Measurements from ENCODE around the gene NAA38. TPM values are rescaled to one million over a fixed set of nuclear protein-coding genes. Genes with fewer than 3 reads are reported as not detected.

Gene NAA38
- total RNA-seq, 1 donor from 2014 or later, result 108 TPM

DNA sequence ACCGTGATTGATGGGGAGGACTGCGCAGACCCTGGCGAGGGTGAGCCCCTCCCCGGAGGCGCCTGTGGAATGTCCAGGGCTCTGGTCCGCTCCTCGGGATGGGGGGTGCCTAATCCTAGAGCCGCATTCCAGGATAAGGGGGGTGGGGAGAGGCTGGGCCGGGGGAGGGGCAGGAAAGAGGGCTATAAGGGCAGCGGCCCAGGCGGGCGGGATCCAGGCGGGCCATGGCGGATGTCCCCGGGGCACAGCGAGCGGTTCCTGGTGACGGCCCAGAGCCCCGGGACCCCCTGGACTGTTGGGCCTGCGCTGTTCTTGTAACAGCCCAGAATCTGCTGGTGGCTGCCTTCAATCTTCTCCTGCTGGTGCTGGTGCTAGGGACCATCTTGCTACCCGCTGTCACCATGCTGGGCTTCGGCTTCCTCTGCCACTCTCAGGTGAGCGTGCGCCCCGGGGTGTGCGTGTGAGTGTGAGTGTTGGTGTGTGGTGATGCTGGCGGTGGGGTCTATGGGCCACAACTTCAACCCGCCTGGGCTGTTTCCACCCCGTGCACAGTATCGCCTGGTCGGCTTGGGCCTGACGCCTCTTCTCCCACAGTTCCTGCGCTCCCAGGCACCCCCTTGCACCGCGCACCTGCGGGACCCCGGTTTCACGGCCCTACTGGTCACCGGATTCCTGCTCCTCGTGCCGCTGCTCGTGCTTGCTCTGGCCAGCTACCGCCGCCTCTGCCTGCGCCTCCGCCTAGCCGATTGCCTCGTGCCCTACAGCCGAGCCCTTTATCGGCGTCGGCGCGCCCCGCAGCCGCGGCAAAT, 2.3 kb downstream of the NAA38 start, which contains the start of gene TMEM88:
Gene TMEM88, plus strand, starts transcription at position 216 of the 809 bp plus-strand sequence. Its CDS starts 9 bp downstream, at position 225.
- H3K4me3 ChIP-seq (ENCODE audit: low read depth, low read length), result peak within 1 kb of the TSS; percentile 95
- TF ChIP-seq, protein P1, sequence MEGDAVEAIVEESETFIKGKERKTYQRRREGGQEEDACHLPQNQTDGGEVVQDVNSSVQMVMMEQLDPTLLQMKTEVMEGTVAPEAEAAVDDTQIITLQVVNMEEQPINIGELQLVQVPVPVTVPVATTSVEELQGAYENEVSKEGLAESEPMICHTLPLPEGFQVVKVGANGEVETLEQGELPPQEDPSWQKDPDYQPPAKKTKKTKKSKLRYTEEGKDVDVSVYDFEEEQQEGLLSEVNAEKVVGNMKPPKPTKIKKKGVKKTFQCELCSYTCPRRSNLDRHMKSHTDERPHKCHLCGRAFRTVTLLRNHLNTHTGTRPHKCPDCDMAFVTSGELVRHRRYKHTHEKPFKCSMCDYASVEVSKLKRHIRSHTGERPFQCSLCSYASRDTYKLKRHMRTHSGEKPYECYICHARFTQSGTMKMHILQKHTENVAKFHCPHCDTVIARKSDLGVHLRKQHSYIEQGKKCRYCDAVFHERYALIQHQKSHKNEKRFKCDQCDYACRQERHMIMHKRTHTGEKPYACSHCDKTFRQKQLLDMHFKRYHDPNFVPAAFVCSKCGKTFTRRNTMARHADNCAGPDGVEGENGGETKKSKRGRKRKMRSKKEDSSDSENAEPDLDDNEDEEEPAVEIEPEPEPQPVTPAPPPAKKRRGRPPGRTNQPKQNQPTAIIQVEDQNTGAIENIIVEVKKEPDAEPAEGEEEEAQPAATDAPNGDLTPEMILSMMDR (conservative IDR thresholded peaks at IDR 0.05; ENCODE audit: low read depth, low read length), result no peak

GRCh38 chr17:7854078-7854777, 3.1 kb downstream of the NAA38 start:
- no peak for DNase-seq (ENCODE audit: low read depth)
- H3K4me3 ChIP-seq (ENCODE audit: low read depth, low read length), result no peak overlapping the region

More for the DNA sequence above, 2.3 kb downstream of the NAA38 start, which contains the start of gene TMEM88:
- no peak for DNase-seq (ENCODE audit: low read depth)

DNA sequence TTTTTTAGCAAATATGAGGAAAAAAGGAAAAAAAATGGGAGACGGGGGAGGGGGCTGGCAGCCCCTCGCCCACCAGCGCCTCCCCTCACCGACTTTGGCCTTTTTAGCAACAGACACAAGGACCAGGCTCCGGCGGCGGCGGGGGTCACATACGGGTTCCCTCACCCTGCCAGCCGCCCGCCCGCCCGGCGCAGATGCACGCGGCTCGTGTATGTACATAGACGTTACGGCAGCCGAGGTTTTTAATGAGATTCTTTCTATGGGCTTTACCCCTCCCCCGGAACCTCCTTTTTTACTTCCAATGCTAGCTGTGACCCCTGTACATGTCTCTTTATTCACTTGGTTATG, 3.7 kb downstream of the NAA38 start:
- TF ChIP-seq, protein P1 (conservative IDR thresholded peaks at IDR 0.05; ENCODE audit: low read depth, low read length), result no peak
- no peak overlapping the region for H3K4me3 ChIP-seq (ENCODE audit: low read depth, low read length)
- DNase-seq (ENCODE audit: low read depth), result no peak

More at GRCh38 chr17:7854078-7854777, 3.1 kb downstream of the NAA38 start:
- TF ChIP-seq, protein P1 (conservative IDR thresholded peaks at IDR 0.05; ENCODE audit: low read depth, low read length), result no peak

- no peak for DNase-seq (ENCODE audit: low read depth)
- TF ChIP-seq, protein P1 (conservative IDR thresholded peaks at IDR 0.05; ENCODE audit: low read depth, low read length), result no peak
- no peak overlapping the region for H3K4me3 ChIP-seq (ENCODE audit: low read depth, low read length)
These were observed 4.3 kb downstream of the NAA38 start for GRCh38 chr17:7852919-7853690.

- TF ChIP-seq, protein P1 (conservative IDR thresholded peaks at IDR 0.05; ENCODE audit: low read depth, low read length), result no peak
- no peak for DNase-seq (ENCODE audit: low read depth)
- no peak overlapping the region for H3K4me3 ChIP-seq (ENCODE audit: low read depth, low read length)
These were observed 5.1 kb downstream of the NAA38 start for GRCh38 chr17:7852262-7852670.

- no peak overlapping the region for H3K4me3 ChIP-seq (ENCODE audit: low read depth, low read length)
- TF ChIP-seq, protein P1 (conservative IDR thresholded peaks at IDR 0.05; ENCODE audit: low read depth, low read length), result peak; percentile 85
- no peak for DNase-seq (ENCODE audit: low read depth)
These were observed 5.7 kb downstream of the NAA38 start for GRCh38 chr17:7851438-7852261.

All from epithelial cell of proximal tubule (primary cell).